IMR-90 (cell line): ENCODE data around the gene PRR33. TPM values are rescaled to one million over a fixed set of nuclear protein-coding genes. Genes with fewer than 3 reads are reported as not detected.

Source experiments
- ATAC-seq: fragments of 200-7000 bp; cut with Tn5 transposase; 2 replicates; pipeline ENCODE4 v1.9.1; 2020; ENCODE audit warnings: low read depth, mild to moderate bottlenecking, moderate library complexity
- BruUV-seq: library from RNA; stranded (reverse); fragments of 400-500 nt; replicated peaks from 2 replicates; lab custom pipeline; 2021; lab: Mats Ljungman, UMichigan
- CTCF ChIA-PET: fragments of 300-600 bp; formaldehyde crosslinking; extraction: SDS; loops from one replicate; lab custom pipeline; 2021; ENCODE audit warnings: antibody characterized with exemption; lab: Yijun Ruan, JAX
- POLR2A ChIA-PET: fragments of 300-600 bp; sonication (Branson Sonifier 250); formaldehyde crosslinking; loops from one replicate; lab custom pipeline; 2022; ENCODE audit warnings: antibody characterized with exemption; ENCODE audit not compliant: unreplicated experiment; lab: Charles Lee
- DNase-seq: peaks from one replicate; pipeline ENCODE4 v3.0.0; 2013
- H2AFZ ChIP-seq: replicated peaks from 2 replicates; pipeline ENCODE3; 2013; ENCODE audit warnings: low read length, mild to moderate bottlenecking; ENCODE audit not compliant: poor library complexity
- H2AK5ac ChIP-seq: 2 replicates; pipeline ENCODE4 v1.6.1; 2013; ENCODE audit warnings: low read depth, low read length, inconsistent platforms
- H2AK9ac ChIP-seq: replicated peaks from 2 replicates; pipeline ENCODE3; 2013; ENCODE audit warnings: mild to moderate bottlenecking, low read depth, low read length, moderate library complexity; ENCODE audit not compliant: poor library complexity
- H2BK120ac ChIP-seq: 2 replicates; pipeline ENCODE4 v1.6.1; 2013; ENCODE audit warnings: low read depth, low read length, inconsistent platforms
- H2BK15ac ChIP-seq: 3 replicates; pipeline ENCODE4 v1.6.1; 2013; ENCODE audit warnings: low read depth, low read length, inconsistent platforms
- H2BK20ac ChIP-seq: 2 replicates; pipeline ENCODE4 v1.6.1; 2013; ENCODE audit warnings: low read depth, mild to moderate bottlenecking, inconsistent platforms, low read length, moderate library complexity
- H2BK5ac ChIP-seq: 2 replicates; pipeline ENCODE4 v1.6.1; 2013; ENCODE audit warnings: mild to moderate bottlenecking, low read depth, low read length, inconsistent platforms; ENCODE audit not compliant: poor library complexity, severe bottlenecking
- H3K14ac ChIP-seq: replicated peaks from 2 replicates; pipeline ENCODE4 v1.6.1; 2013; ENCODE audit warnings: low read depth, low read length, inconsistent platforms
- H3K18ac ChIP-seq: 2 replicates; pipeline ENCODE4 v1.6.1; 2013; ENCODE audit warnings: low read depth, low read length, control low read depth
- H3K23ac ChIP-seq: 2 replicates; pipeline ENCODE4 v1.6.1; 2013; ENCODE audit warnings: low read depth, low read length, inconsistent platforms
- H3K27ac ChIP-seq: 2 replicates; pipeline ENCODE4 v1.5.1; 2013; ENCODE audit warnings: mild to moderate bottlenecking, control low read depth, low read length; ENCODE audit not compliant: insufficient read depth
- H3K27me3 ChIP-seq: 2 replicates; pipeline ENCODE4 v1.6.1; 2013; ENCODE audit warnings: low read length; ENCODE audit not compliant: control insufficient read depth, insufficient read depth
- H3K36me3 ChIP-seq: 2 replicates; pipeline ENCODE4 v1.6.1; 2013; ENCODE audit warnings: low read length, mixed read lengths; ENCODE audit not compliant: control insufficient read depth, insufficient read depth
- H3K4ac ChIP-seq: 2 replicates; pipeline ENCODE4 v1.6.1; 2013; ENCODE audit warnings: low read depth, low read length, inconsistent platforms
- H3K4me1 ChIP-seq: 2 replicates; pipeline ENCODE4 v1.6.1; 2013; ENCODE audit warnings: low read length, mixed read lengths; ENCODE audit not compliant: control insufficient read depth, insufficient read depth
- H3K4me2 ChIP-seq: 2 replicates; pipeline ENCODE4 v1.6.1; 2013; ENCODE audit warnings: low read depth, mild to moderate bottlenecking, control low read depth, low read length, moderate library complexity
- H3K4me3 ChIP-seq: 2 replicates; pipeline ENCODE4 v1.5.1; 2013; ENCODE audit warnings: low read depth, mild to moderate bottlenecking, control low read depth, low read length, moderate library complexity; ENCODE audit not compliant: insufficient read depth
- H3K56ac ChIP-seq: 2 replicates; pipeline ENCODE4 v1.6.1; 2013; ENCODE audit warnings: low read length, inconsistent platforms; ENCODE audit not compliant: insufficient read depth; ENCODE audit errors: extremely low read depth
- H3K79me1 ChIP-seq, 2 experiments: 2 replicates each; pipeline ENCODE4 v1.6.1; 2013; ENCODE audit warnings: low read length in 2 of 2, inconsistent platforms in 1 of 2, low read depth in 1 of 2
- H3K9ac ChIP-seq: 2 replicates; pipeline ENCODE4 v1.6.1; 2013; ENCODE audit warnings: low read depth, low read length, control low read depth
- H3K9me1 ChIP-seq: 2 replicates; pipeline ENCODE4 v1.6.1; 2013; ENCODE audit warnings: low read length, inconsistent platforms; ENCODE audit not compliant: insufficient read depth
- H3K9me3 ChIP-seq: 2 replicates; pipeline ENCODE4 v1.6.1; 2013; ENCODE audit warnings: low read length; ENCODE audit not compliant: control insufficient read depth, insufficient read depth
- H4K20me1 ChIP-seq: 2 replicates; pipeline ENCODE4 v1.6.1; 2013; ENCODE audit warnings: low read length, inconsistent platforms; ENCODE audit not compliant: insufficient read depth
- H4K5ac ChIP-seq: 2 replicates; pipeline ENCODE4 v1.6.1; 2013; ENCODE audit warnings: mild to moderate bottlenecking, low read depth, low read length, control low read depth
- H4K8ac ChIP-seq, 2 experiments: 2 replicates each; pipeline ENCODE4 v1.6.1; 2013; ENCODE audit warnings: low read depth in 2 of 2, low read length in 2 of 2, control low read depth in 1 of 2, inconsistent platforms in 1 of 2
- H4K91ac ChIP-seq: 2 replicates; pipeline ENCODE4 v1.6.1; 2013; ENCODE audit warnings: low read depth, low read length, inconsistent platforms; ENCODE audit not compliant: insufficient read depth
- BHLHE40 ChIP-seq: fragments of 150-350 bp; IDR thresholded peaks from 2 replicates; pipeline ENCODE4 v1.6.1; 2016; ENCODE audit warnings: mild to moderate bottlenecking, low read depth, low read length
- CHD1 ChIP-seq: IDR thresholded peaks from 2 replicates; pipeline ENCODE4 v1.6.1; 2012; ENCODE audit warnings: low read depth, low read length, improper control_type of control experiment
- ELK1 ChIP-seq: fragments of 150-350 bp; IDR thresholded peaks from 2 replicates; pipeline ENCODE4 v1.6.1; 2016; ENCODE audit warnings: low read depth, mild to moderate bottlenecking, low read length, moderate library complexity, borderline replicate concordance
- FOS ChIP-seq: fragments of 150-350 bp; IDR thresholded peaks from 2 replicates; pipeline ENCODE4 v1.6.1; 2016; ENCODE audit warnings: low read depth, low read length
- MAFK ChIP-seq: IDR thresholded peaks from 2 replicates; pipeline ENCODE4 v1.6.1; 2012; ENCODE audit warnings: low read depth, low read length, improper control_type of control experiment
- MAZ ChIP-seq: IDR thresholded peaks from 2 replicates; pipeline ENCODE4 v1.6.1; 2012; ENCODE audit warnings: low read depth, mild to moderate bottlenecking, low read length, improper control_type of control experiment, moderate library complexity, borderline replicate concordance
- MXI1 ChIP-seq: IDR thresholded peaks from 2 replicates; pipeline ENCODE4 v1.6.1; 2012; ENCODE audit warnings: low read depth, mild to moderate bottlenecking, low read length, moderate library complexity, borderline replicate concordance
- NFE2L2 ChIP-seq: fragments of 150-350 bp; IDR thresholded peaks from 2 replicates; pipeline ENCODE4 v1.6.1; 2016; ENCODE audit warnings: low read depth, mild to moderate bottlenecking, low read length
- POLR2A ChIP-seq: IDR thresholded peaks from 2 replicates; pipeline ENCODE4 v1.6.1; 2012; ENCODE audit warnings: mild to moderate bottlenecking, low read depth, low read length
- RAD21 ChIP-seq: IDR thresholded peaks from 2 replicates; pipeline ENCODE4 v1.6.1; 2012; ENCODE audit warnings: low read length, improper control_type of control experiment
- RCOR1 ChIP-seq: IDR thresholded peaks from 2 replicates; pipeline ENCODE4 v1.6.1; 2012; ENCODE audit warnings: mild to moderate bottlenecking, low read length, improper control_type of control experiment; ENCODE audit not compliant: insufficient replicate concordance
- RFX5 ChIP-seq: IDR thresholded peaks from 2 replicates; pipeline ENCODE4 v1.8.0; 2012; ENCODE audit warnings: low read depth, mild to moderate bottlenecking, low read length, moderate library complexity
- SMC3 ChIP-seq: fragments of 150-350 bp; IDR thresholded peaks from 2 replicates; pipeline ENCODE4 v1.6.1; 2016; ENCODE audit warnings: low read depth, mild to moderate bottlenecking, antibody characterized with exemption, low read length, moderate library complexity
- USF2 ChIP-seq: fragments of 150-350 bp; IDR thresholded peaks from 2 replicates; pipeline ENCODE4 v1.6.1; 2017; ENCODE audit warnings: mild to moderate bottlenecking, antibody characterized with exemption, low read length, low read depth
- WGBS, 2 experiments: methylation state at CpG; one replicate each; pipeline versions ENCODE4 v1.1.5 to v1.1.7; 2013; ENCODE audit warnings: missing lambda C conversion rate in 2 of 2; ENCODE audit not compliant: insufficient read length in 1 of 2; ENCODE audit errors: extremely low coverage in 2 of 2; 5-methylcytosine and 5-hydroxymethylcytosine counted together
- dilution Hi-C: fragments of 300-500 bp; cut with HindIII; formaldehyde crosslinking; loops from one replicate; pipeline ENCODE4 v1.14.3; 2018; ENCODE audit warnings: low sequenced_read_pairs; ENCODE audit not compliant: unreplicated experiment
- in situ Hi-C: fragments of 300-500 bp; cut with MboI; formaldehyde crosslinking; loops from 3 replicates; pipeline ENCODE4 v1.14.3; 2019; ENCODE audit warnings: low sequenced_read_pairs, inconsistent platforms, mixed read lengths
- intact Hi-C: fragments of 100-400 bp; cut with micrococcal nuclease; formaldehyde crosslinking; loops from 2 replicates; pipeline ENCODE4 v1.10.0; 2022
- polyA plus RNA-seq, 3 experiments: library from polyadenylated mRNA; depleted of rRNA; stranded (reverse); fragments of >200 nt; gene quantifications; 2 replicates each; pipeline ENCODE4 v1.2.3, GENCODE V29; 2012; ENCODE audit warnings: low replicate concordance in 1 of 3
- total RNA-seq: library from RNA; depleted of rRNA; stranded (reverse); fragments of >200 nt; gene quantifications from 2 replicates; pipeline ENCODE4 v1.2.3, GENCODE V29; 2012
- TF ChIP-seq, protein P1 (sequence below): conservative IDR thresholded peaks from 2 replicates; pipeline ENCODE4 v1.5.1; 2012; ENCODE audit warnings: mild to moderate bottlenecking, low read depth, low read length, improper control_type of control experiment

Gene PRR33
- total and polyA plus RNA-seq, 2 of the 4 experiments (the other 2 are of a cell fraction): not detected

DNA sequence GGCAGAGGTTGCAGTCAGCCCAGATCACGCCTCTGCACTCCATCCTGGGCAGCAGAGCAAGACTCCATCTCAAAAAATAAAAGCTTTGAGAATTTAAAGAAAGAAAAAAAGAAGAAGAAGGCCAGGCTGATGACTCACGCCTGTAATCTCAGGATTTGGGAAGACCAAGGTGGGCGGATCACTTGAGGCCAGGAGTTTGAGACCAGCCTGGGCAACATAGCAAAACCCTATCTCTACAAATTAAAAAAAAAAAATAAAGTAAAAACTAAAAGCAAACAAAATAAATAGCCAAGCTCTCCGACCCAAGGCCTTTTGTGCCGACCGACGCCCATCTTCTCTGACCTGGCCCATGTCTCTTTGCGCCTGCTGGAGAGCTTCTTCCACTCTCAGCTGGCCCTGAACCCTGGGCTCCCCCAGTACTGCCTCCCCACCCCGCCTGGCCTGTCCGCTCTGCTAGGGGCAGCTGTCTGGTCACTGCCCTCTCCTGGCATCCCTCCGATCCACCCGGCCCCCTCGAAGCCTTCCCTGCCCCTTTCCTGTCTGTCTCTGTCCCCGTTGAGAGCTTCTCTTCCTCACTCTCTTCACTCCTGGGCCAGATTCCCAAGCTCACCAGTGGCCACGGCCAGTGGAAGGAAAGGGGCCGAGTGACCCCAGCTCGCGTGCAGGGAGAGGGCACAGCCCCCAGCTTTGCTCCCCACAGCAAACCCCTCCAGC, 43.6 kb downstream of the PRR33 start:
- Histone ChIP-seq H3K4me1 (no peaks in the 10 kb centered on the region), H3K79me1 (no peaks in the 10 kb centered on the region), H2AFZ (no peak overlapping the region), H3K9me3 (no peaks in the 10 kb centered on the region), H3K4me2 (no peak overlapping the region), H3K23ac (no peak overlapping the region), H3K14ac (no peak overlapping the region), H3K9me1 (no peaks in the 10 kb centered on the region), H3K9ac (no peak overlapping the region), H4K5ac (no peak overlapping the region), H2AK9ac (no peak overlapping the region), H3K56ac (no peak overlapping the region), H4K8ac (no peak overlapping the region), H2BK20ac (no peak overlapping the region), H2BK15ac (no peak overlapping the region), H4K20me1 (no peaks in the 10 kb centered on the region), H2BK120ac (no peak overlapping the region), H3K4me3 (no peak overlapping the region), H4K91ac (no peak overlapping the region), H2BK5ac (no peak overlapping the region), H2AK5ac (no peak overlapping the region), H3K18ac (no peak overlapping the region), H3K27me3 (peaks cover 57% of the 10 kb centered on the region), H3K4ac (no peak overlapping the region), H3K36me3 (no peaks in the 10 kb centered on the region), H3K27ac (no peak overlapping the region)
- TF ChIP-seq MXI1 (no peak), USF2 (no peak), FOS (no peak), RCOR1 (no peak), NFE2L2 (no peak), CHD1 (no peak), ELK1 (no peak), SMC3 (no peak), BHLHE40 (no peak), RAD21 (no peak), RFX5 (no peak), POLR2A (no peak), MAZ (no peak), MAFK (no peak)
- TF ChIP-seq, protein P1, sequence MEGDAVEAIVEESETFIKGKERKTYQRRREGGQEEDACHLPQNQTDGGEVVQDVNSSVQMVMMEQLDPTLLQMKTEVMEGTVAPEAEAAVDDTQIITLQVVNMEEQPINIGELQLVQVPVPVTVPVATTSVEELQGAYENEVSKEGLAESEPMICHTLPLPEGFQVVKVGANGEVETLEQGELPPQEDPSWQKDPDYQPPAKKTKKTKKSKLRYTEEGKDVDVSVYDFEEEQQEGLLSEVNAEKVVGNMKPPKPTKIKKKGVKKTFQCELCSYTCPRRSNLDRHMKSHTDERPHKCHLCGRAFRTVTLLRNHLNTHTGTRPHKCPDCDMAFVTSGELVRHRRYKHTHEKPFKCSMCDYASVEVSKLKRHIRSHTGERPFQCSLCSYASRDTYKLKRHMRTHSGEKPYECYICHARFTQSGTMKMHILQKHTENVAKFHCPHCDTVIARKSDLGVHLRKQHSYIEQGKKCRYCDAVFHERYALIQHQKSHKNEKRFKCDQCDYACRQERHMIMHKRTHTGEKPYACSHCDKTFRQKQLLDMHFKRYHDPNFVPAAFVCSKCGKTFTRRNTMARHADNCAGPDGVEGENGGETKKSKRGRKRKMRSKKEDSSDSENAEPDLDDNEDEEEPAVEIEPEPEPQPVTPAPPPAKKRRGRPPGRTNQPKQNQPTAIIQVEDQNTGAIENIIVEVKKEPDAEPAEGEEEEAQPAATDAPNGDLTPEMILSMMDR: no peak
- intact Hi-C loops (no loop called here), dilution Hi-C loops (no loop called here), in situ Hi-C loops (no loop called here)
- CTCF ChIA-PET: no interaction called here
- no peak for DNase-seq
- ATAC-seq: no peak
- WGBS, 2 experiments: 86% methylated on average over 4 of the region's 18 CpGs; no CpG with 5 or more reads in 1 of the 2 experiments
- no TSS peak for BruUV-seq
- POLR2A ChIA-PET: no interaction called here
